DOHH2 (cell line): ENCODE data around the gene CIAPIN1.

Experiments
- H3F3A ChIP-seq: fragments of 200-600 bp; sonication (generic), shearing (Covaris generic); 2 replicates; pipeline ENCODE4 v1.6.0; 2016; ENCODE audit warnings: antibody characterized with exemption, mild to moderate bottlenecking; ENCODE audit not compliant: control insufficient read depth, insufficient read depth
- H3K27ac ChIP-seq: fragments of 200-600 bp; sonication (generic); 2 replicates; pipeline ENCODE4 v1.5.1; 2014; ENCODE audit warnings: low read depth, mild to moderate bottlenecking, low read length, moderate library complexity
- H3K27me3 ChIP-seq: fragments of 200-600 bp; sonication (generic); 2 replicates; pipeline ENCODE4 v1.6.1; 2014; ENCODE audit warnings: mild to moderate bottlenecking, low read length, mixed read lengths; ENCODE audit not compliant: control insufficient read depth
- H3K36me3 ChIP-seq: fragments of 200-600 bp; sonication (generic); 2 replicates; pipeline ENCODE4 v1.6.1; 2014; ENCODE audit warnings: mild to moderate bottlenecking, low read length, moderate library complexity, mixed read lengths; ENCODE audit not compliant: control insufficient read depth
- H3K4me1 ChIP-seq: fragments of 200-600 bp; sonication (generic); 2 replicates; pipeline ENCODE4 v1.6.1; 2014; ENCODE audit warnings: mild to moderate bottlenecking, low read length, mixed read lengths; ENCODE audit not compliant: control insufficient read depth
- H3K4me2 ChIP-seq: fragments of 200-600 bp; sonication (generic); 2 replicates; pipeline ENCODE4 v1.6.0; 2014; ENCODE audit warnings: mild to moderate bottlenecking, low read length, moderate library complexity
- H3K4me3 ChIP-seq: fragments of 200-600 bp; sonication (generic); 2 replicates; pipeline ENCODE4 v1.5.1; 2014; ENCODE audit warnings: mild to moderate bottlenecking, low read length, mixed read lengths
- H3K79me2 ChIP-seq: fragments of 200-600 bp; sonication (generic); 2 replicates; pipeline ENCODE4 v1.6.1; 2014; ENCODE audit warnings: mild to moderate bottlenecking, low read length, mixed read lengths; ENCODE audit not compliant: control insufficient read depth
- H3K9me2 ChIP-seq: fragments of 200-600 bp; sonication (generic); replicated peaks from 2 replicates; pipeline ENCODE4 v1.6.1; 2014; ENCODE audit warnings: mild to moderate bottlenecking, low read length, mixed read lengths; ENCODE audit not compliant: control insufficient read depth
- H3K9me3 ChIP-seq: fragments of 200-600 bp; sonication (generic); 2 replicates; pipeline ENCODE4 v1.6.1; 2014; ENCODE audit warnings: antibody characterized with exemption, low read length, mixed read lengths; ENCODE audit not compliant: control insufficient read depth, insufficient read depth
- H4K20me1 ChIP-seq: fragments of 200-600 bp; sonication (generic); 2 replicates; pipeline ENCODE4 v1.6.0; 2014; ENCODE audit warnings: low read depth, mild to moderate bottlenecking, antibody characterized with exemption, low read length, moderate library complexity; ENCODE audit not compliant: control insufficient read depth, insufficient read depth
- CTCF ChIP-seq: fragments of 200-600 bp; sonication (generic); IDR thresholded peaks from one replicate; pipeline ENCODE4 v1.5.1; 2014; ENCODE audit warnings: antibody characterized with exemption, mild to moderate bottlenecking, low read depth, low read length; ENCODE audit not compliant: poor library complexity, severe bottlenecking
- EZH2phosphoT487 ChIP-seq: fragments of 200-600 bp; sonication (generic); IDR thresholded peaks from 2 replicates; pipeline ENCODE4 v1.6.1; 2017; ENCODE audit warnings: borderline replicate concordance, mild to moderate bottlenecking, antibody characterized with exemption, low read length, moderate library complexity, mixed read lengths

CIAPIN1 gene

DNA sequence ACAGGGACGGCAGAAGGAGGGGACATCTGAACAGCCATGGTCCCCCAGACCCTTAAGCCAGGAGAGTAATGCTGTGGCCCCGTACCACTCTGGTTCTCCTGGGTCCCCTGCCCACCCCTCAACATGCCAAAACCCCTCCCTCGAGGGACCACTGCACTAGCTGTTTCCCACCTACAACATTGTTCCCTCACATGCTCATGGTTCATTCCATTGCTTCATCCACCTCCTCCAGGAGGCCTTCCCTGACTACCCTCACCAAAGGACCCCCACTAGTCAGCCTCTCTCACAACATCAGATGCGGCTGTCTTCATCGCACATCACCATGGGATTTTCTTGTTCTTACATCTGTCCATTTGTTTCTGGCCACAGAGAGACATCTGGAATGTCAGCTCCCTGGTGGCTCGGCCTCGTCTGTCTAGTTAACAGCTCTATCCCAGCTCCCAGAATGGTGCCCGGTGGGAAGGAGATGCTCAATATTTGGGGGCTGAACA lies 37.4 kb upstream of the CIAPIN1 start:
- no peak overlapping the region for H3K4me3 ChIP-seq
- H3K9me2 ChIP-seq, result no peaks in the 10 kb centered on the region
- peaks cover 19% of the 10 kb centered on the region for H3K27me3 ChIP-seq
- H3F3A ChIP-seq, result no peaks in the 10 kb centered on the region
- H4K20me1 ChIP-seq, result no peaks in the 10 kb centered on the region
- H3K4me2 ChIP-seq, result no peak overlapping the region
- H3K9me3 ChIP-seq, result no peaks in the 10 kb centered on the region
- no peaks in the 10 kb centered on the region for H3K36me3 ChIP-seq
- peaks cover 10% of the 10 kb centered on the region for H3K4me1 ChIP-seq
- no peaks in the 10 kb centered on the region for H3K79me2 ChIP-seq
- TF ChIP-seq CTCF (no peak), EZH2phosphoT487 (no peak)
- no peak overlapping the region for H3K27ac ChIP-seq

GRCh38 chr16:57483725-57484514 lies 36.7 kb upstream of the CIAPIN1 start:
- no peaks in the 10 kb centered on the region for H3K79me2 ChIP-seq
- no peaks in the 10 kb centered on the region for H4K20me1 ChIP-seq
- no peaks in the 10 kb centered on the region for H3K9me3 ChIP-seq
- peaks cover 19% of the 10 kb centered on the region for H3K27me3 ChIP-seq
- H3K4me3 ChIP-seq, result no peak overlapping the region
- no peaks in the 10 kb centered on the region for H3K9me2 ChIP-seq
- H3K4me1 ChIP-seq, result peaks cover 16% of the 10 kb centered on the region
- TF ChIP-seq EZH2phosphoT487 (no peak), CTCF (no peak)
- H3K27ac ChIP-seq, result no peak overlapping the region
- no peaks in the 10 kb centered on the region for H3K36me3 ChIP-seq
- no peaks in the 10 kb centered on the region for H3F3A ChIP-seq
- no peak overlapping the region for H3K4me2 ChIP-seq

DNA sequence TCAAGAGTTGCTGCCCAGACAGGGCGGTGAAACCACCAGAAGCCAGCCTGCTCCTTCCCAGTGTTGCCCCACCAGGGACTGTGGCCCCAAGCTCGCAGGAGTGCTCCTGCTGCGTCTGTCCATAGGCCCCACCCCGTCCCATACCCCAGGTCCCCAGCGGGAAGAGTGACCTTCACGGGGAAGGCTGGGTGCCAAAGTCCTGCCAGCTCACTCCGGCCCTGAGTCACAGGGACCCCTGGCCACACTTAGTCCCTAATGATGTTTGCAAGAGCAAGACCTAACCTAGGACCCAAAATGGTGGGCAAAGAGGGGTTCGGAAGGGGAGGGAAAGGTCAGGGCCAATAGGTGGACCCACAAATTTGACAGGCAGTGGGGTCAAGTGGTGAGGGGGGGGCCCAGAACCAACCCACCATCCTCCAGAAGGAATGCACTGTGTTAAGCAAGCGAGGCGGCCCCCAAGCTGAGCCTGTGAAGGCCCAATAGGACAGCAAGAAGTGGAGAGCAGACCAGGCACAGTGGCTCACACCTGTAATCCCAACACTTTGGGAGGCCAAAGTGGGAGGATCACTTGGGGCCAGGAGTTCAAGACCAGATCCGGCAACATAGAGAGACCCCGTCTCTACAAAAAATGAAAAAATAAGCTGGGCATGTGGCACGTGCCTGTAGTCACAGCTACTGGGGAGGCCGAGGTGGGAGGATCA lies 35.8 kb upstream of the CIAPIN1 start:
- Histone ChIP-seq H4K20me1 (no peaks in the 10 kb centered on the region), H3K9me3 (no peaks in the 10 kb centered on the region), H3K4me3 (no peak overlapping the region), H3K4me2 (no peak overlapping the region), H3K4me1 (peaks cover 23% of the 10 kb centered on the region), H3K36me3 (no peaks in the 10 kb centered on the region), H3K27ac (no peak overlapping the region), H3K79me2 (no peaks in the 10 kb centered on the region), H3F3A (no peaks in the 10 kb centered on the region), H3K27me3 (peaks cover 19% of the 10 kb centered on the region), H3K9me2 (no peaks in the 10 kb centered on the region)
- TF ChIP-seq CTCF (no peak), EZH2phosphoT487 (no peak)
